Medulla oblongata (tissue), 1 donor: Measurements from ENCODE around the gene PDCD1LG2.
A peak's percentile ranks its signal among the peaks of the same experiment; 100 is the strongest.
"Not testable (repeated sequence)": the region's sequence is repeated elsewhere in the genome, so short reads cannot be mapped to it uniquely, and the experiment has no call there.

Experiments
- DNase-seq: peaks from one replicate; pipeline ENCODE4 v3.0.0-alpha.2; 2015; ENCODE audit errors: extremely low spot score

Gene PDCD1LG2

GRCh38 chr9:5493679-5494511 lies 16.4 kb upstream of the PDCD1LG2 start:
- peak; percentile 77 for DNase-seq

GRCh38 chr9:5494765-5495164 lies 15.6 kb upstream of the PDCD1LG2 start:
- DNase-seq = not testable (repeated sequence)

- DNase-seq = no peak
These were observed 11.2 kb upstream of the PDCD1LG2 start for GRCh38 chr9:5499157-5499556.

- DNase-seq = no peak
These were observed 10.4 kb upstream of the PDCD1LG2 start for GRCh38 chr9:5499889-5500398.

GRCh38 chr9:5500441-5501235 lies 9.7 kb upstream of the PDCD1LG2 start:
- no peak for DNase-seq

GRCh38 chr9:5502553-5502952 lies 7.8 kb upstream of the PDCD1LG2 start:
- DNase-seq = no peak

- no peak for DNase-seq
These were observed 758 bp upstream of the PDCD1LG2 start for GRCh38 chr9:5509573-5509972.

GRCh38 chr9:5510989-5511388 lies 658 bp downstream of the PDCD1LG2 start:
- no peak for DNase-seq

- no peak for DNase-seq
These were observed 1.1 kb downstream of the PDCD1LG2 start for GRCh38 chr9:5511476-5511875.

GRCh38 chr9:5511935-5512580 lies 1.7 kb downstream of the PDCD1LG2 start:
- no peak for DNase-seq

GRCh38 chr9:5512658-5513452 lies 2.5 kb downstream of the PDCD1LG2 start:
- DNase-seq = no peak

GRCh38 chr9:5513966-5514616 lies 3.8 kb downstream of the PDCD1LG2 start:
- no peak for DNase-seq

GRCh38 chr9:5514617-5515260 lies 4.4 kb downstream of the PDCD1LG2 start:
- DNase-seq = no peak

GRCh38 chr9:5515261-5515650 lies 4.9 kb downstream of the PDCD1LG2 start:
- DNase-seq = no peak

GRCh38 chr9:5516453-5517220 lies 6.3 kb downstream of the PDCD1LG2 start:
- DNase-seq = no peak

- DNase-seq = no peak
These were observed 8.0 kb downstream of the PDCD1LG2 start for GRCh38 chr9:5518171-5518936.

GRCh38 chr9:5518937-5519319 lies 8.6 kb downstream of the PDCD1LG2 start:
- DNase-seq = no peak

GRCh38 chr9:5524090-5524489 lies 13.8 kb downstream of the PDCD1LG2 start:
- DNase-seq = no peak

GRCh38 chr9:5529683-5530221 lies 19.4 kb downstream of the PDCD1LG2 start:
- DNase-seq = no peak
